Epithelial cell of proximal tubule (primary cell): ENCODE results near the gene RGS3. TPM values are rescaled to one million over a fixed set of nuclear protein-coding genes. Genes with fewer than 3 reads are reported as not detected.
A peak's percentile ranks its signal among the peaks of the same experiment; 100 is the strongest.

Experiments used
- DNase-seq: peaks from one replicate; pipeline ENCODE4 v3.0.0-alpha.2; 2011; ENCODE audit warnings: low read depth
- H3K4me3 ChIP-seq: 2 replicates; pipeline ENCODE4 v1.5.1; 2011; ENCODE audit warnings: low read depth, mild to moderate bottlenecking, low read length
- total RNA-seq: library from RNA; depleted of rRNA; stranded (reverse); fragments of >200 nt; gene quantifications from 2 replicates; pipeline ENCODE4 v1.2.3, GENCODE V29; 2015
- TF ChIP-seq, protein P1 (sequence below): conservative IDR thresholded peaks from 2 replicates; pipeline ENCODE4 v1.5.1; 2012; ENCODE audit warnings: low read depth, mild to moderate bottlenecking, low read length

RGS3 gene
- total RNA-seq, 1 donor from 2014 or later: 79.2 TPM

DNA sequence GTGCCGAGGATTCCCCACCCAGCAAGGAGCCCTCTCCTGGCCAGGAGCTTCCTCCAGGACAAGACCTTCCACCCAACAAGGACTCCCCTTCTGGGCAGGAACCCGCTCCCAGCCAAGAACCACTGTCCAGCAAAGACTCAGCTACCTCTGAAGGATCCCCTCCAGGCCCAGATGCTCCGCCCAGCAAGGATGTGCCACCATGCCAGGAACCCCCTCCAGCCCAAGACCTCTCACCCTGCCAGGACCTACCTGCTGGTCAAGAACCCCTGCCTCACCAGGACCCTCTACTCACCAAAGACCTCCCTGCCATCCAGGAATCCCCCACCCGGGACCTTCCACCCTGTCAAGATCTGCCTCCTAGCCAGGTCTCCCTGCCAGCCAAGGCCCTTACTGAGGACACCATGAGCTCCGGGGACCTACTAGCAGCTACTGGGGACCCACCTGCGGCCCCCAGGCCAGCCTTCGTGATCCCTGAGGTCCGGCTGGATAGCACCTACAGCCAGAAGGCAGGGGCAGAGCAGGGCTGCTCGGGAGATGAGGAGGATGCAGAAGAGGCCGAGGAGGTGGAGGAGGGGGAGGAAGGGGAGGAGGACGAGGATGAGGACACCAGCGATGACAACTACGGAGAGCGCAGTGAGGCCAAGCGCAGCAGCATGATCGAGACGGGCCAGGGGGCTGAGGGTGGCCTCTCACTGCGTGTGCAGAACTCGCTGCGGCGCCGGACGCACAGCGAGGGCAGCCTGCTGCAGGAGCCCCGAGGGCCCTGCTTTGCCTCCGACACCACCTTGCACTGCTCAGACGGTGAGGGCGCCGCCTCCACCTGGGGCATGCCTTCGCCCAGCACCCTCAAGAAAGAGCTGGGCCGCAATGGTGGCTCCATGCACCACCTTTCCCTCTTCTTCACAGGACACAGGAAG, 120.2 kb downstream of the RGS3 start:
- TF ChIP-seq, protein P1, sequence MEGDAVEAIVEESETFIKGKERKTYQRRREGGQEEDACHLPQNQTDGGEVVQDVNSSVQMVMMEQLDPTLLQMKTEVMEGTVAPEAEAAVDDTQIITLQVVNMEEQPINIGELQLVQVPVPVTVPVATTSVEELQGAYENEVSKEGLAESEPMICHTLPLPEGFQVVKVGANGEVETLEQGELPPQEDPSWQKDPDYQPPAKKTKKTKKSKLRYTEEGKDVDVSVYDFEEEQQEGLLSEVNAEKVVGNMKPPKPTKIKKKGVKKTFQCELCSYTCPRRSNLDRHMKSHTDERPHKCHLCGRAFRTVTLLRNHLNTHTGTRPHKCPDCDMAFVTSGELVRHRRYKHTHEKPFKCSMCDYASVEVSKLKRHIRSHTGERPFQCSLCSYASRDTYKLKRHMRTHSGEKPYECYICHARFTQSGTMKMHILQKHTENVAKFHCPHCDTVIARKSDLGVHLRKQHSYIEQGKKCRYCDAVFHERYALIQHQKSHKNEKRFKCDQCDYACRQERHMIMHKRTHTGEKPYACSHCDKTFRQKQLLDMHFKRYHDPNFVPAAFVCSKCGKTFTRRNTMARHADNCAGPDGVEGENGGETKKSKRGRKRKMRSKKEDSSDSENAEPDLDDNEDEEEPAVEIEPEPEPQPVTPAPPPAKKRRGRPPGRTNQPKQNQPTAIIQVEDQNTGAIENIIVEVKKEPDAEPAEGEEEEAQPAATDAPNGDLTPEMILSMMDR: no peak
- no peak overlapping the region for H3K4me3 ChIP-seq
- DNase-seq: no peak

DNA sequence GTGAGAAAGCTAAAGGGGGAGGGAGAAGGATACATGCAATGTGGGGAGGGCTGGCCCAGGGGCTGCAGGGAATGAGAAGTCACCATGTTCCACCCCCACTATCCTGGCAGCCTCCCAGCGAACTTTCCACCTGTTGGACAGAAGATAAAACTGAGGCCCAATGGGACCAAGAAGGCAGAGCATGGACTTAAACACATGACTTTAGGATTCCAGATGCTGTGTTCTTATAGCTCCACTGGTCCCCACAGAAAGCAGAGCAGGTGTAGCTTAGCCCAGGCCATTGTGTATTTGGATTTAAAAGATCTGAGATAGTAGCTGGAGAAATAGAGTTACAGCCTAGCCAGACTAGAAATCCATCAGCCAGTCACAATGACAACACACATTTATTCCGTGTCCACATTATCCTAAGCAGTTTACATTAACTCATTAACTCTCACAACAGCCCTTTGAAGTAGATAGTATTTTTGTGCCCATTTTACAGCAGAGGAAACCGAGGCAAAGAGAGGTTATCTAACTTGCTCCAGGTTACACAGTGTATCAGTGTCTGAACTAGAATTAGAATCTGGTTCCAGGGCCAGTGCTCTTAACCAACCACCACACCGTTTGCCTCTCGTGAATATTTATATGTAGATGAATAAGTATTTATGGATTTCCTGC, 121.0 kb downstream of the RGS3 start:
- TF ChIP-seq, protein P1: no peak
- DNase-seq: no peak
- no peak overlapping the region for H3K4me3 ChIP-seq

DNA sequence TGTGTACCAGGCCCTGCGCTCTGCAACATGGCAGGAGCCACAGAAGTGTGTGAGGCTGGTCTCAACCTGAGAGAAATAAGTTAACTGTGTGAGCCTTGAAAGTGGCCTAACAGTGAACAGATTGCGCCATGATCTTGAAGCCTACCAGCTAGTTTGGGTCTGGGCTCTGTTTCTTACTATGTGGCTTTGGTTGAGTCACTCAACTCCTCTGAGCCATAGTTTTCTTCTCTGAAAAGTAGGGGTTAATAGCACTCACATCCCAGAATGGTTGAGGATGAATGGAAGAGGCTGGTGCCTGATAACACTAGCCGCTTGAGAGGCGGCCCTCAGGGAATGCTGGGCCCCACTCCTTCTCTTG, 121.5 kb downstream of the RGS3 start:
- no peak overlapping the region for H3K4me3 ChIP-seq
- TF ChIP-seq, protein P1: no peak
- no peak for DNase-seq

DNA sequence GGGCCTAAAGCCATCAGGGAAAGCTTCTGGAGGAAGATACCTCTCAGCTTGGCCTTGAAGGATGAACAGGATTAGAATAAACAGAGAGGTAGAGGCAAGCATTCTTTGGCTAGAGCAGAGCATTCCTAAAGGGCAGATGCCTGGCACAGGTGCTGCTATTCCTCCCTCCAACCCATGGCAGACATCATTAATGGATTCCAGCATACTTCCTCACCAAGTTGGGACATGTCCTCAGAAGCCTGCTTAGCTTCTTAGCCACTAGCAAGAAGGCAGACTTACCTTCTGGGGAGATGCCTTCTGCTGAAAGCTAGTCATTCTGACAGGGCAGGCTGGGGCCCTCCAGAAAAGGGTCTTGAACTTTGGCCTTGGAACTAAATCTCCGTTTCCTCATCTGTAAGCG, 122.0 kb downstream of the RGS3 start:
- H3K4me3 ChIP-seq: no peak overlapping the region
- no peak for DNase-seq
- TF ChIP-seq, protein P1: no peak

DNA sequence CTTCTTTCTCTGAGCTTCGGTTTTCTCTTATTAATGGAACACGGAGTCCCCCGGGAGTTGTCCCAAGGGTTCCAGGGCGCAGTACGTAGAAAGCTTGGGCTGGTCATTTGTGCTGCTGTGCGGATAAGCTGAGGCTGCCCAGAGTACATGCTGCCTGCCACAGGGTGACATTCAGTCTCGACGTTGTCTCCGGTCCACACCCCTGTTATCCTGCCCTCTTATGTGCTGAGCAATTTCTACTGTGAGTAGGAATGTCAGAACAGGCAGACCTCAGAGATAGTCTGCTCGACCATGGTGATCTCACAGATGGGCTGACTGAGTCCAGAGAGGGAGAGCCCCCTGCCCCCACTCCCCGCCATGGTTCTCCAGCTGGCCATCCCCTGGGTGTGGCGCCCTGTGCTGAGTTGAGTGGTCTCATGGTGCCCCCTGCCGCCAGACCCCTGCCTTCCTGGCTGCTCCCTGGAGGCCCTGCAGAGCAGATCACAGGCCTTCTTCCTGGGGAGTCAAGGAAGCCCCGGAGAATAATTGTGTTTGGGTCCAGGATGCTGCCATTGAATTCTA, 124.0 kb downstream of the RGS3 start:
- TF ChIP-seq, protein P1: peak; percentile 3
- no peak overlapping the region for H3K4me3 ChIP-seq
- DNase-seq: no peak

DNA sequence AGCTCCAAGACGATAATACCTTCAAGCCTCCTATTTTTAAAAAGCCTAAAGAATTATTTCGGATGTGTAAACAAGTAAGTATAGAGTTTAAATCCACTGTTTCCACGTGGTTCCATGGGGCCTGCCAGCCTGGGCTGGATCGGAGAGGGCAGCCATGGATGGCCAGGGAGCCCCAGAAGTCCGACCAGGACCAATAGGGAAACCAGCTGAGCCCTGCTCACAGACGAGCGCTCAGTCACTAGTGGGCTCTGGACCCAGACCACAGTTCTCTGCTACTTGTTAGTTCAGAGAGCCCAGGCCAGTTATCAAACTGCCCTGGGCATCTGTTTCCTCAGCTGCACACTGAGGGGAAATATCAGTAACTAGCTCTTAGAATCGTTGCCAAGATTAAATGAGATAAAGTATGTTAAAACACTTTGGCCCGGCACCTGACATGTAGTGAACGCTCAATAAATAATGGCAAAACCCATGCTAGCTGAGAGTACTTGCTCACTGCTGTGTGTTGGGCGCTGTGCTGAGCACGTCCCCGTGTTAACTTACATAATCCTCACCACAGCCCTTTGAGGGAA, 124.8 kb downstream of the RGS3 start:
- no peak for DNase-seq
- TF ChIP-seq, protein P1: no peak
- no peak overlapping the region for H3K4me3 ChIP-seq
